K562 (cell line): ENCODE measurements around the gene ASPRV1. TPM values are rescaled to one million over a fixed set of nuclear protein-coding genes. Genes with fewer than 3 reads are reported as not detected.

Experiments
- ARNT ChIP-seq, 2 experiments: fragments of 450-650 bp; IDR thresholded peaks; 2 replicates each; pipeline ENCODE4 v1.6.1; 2016; ENCODE audit warnings: mild to moderate bottlenecking in 1 of 2
- CREM ChIP-seq: IDR thresholded peaks from 2 replicates; pipeline ENCODE4 v1.6.1; 2014; ENCODE audit warnings: antibody characterized with exemption, low read depth
- JUND ChIP-seq, 2 experiments: IDR thresholded peaks; 2 replicates in 1 of 2; 3 replicates in 1 of 2; pipeline ENCODE4 v1.6.1; 2011; ENCODE audit warnings: borderline replicate concordance in 2 of 2, low read depth in 2 of 2, low read length in 2 of 2, improper control_type of control experiment in 1 of 2, missing biosample characterization in 1 of 2, missing genetic modification characterization in 1 of 2, missing genetic modification reagents in 1 of 2
- SLC30A9 ChIP-seq: fragments of 250-450 bp; sonication (Bioruptor Pico); IDR thresholded peaks from 2 replicates; pipeline ENCODE4 v1.8.0; 2022; ENCODE audit warnings: mild to moderate bottlenecking, moderate library complexity
- TCF3 ChIP-seq: sonication (generic); formaldehyde crosslinking; IDR thresholded peaks from 2 replicates; pipeline ENCODE4 v1.4.0; 2020; ENCODE audit warnings: mild to moderate bottlenecking, missing genetic modification reagents
- ZBTB1 ChIP-seq: sonication (generic); formaldehyde crosslinking; IDR thresholded peaks from 2 replicates; pipeline ENCODE4 v1.8.1; 2023; ENCODE audit warnings: missing genetic modification reagents, low read depth, mild to moderate bottlenecking, borderline replicate concordance
- polyA plus RNA-seq, 8 experiments: library from polyadenylated mRNA; depleted of rRNA in 4 of 8; stranded (reverse) in 5 of 8; unstranded in 3 of 8; fragments of >200 nt; fragmentation: Nextera tagmentation in 2 of 8; fragmentation: Illumina TruSeq in 1 of 8; extraction: Ambion mirVana in 2 of 8; extraction: Trizol in 1 of 8; gene quantifications; 2 replicates each; pipeline versions ENCODE4 v1.2.1 to v1.2.3, GENCODE V29; 2011 to 2014; ENCODE audit warnings: inconsistent platforms in 1 of 8, missing spikeins in 1 of 8
- total RNA-seq, 7 experiments: library from RNA; depleted of rRNA in 6 of 7; stranded (reverse); fragments of >200 nt in 6 of 7; fragmentation: Illumina TruSeq in 2 of 7; extraction: Trizol in 2 of 7; gene quantifications; 2 replicates each; pipeline versions ENCODE4 v1.2.1 to v1.2.3, GENCODE V29; 2011 to 2021; ENCODE audit warnings: low replicate concordance in 1 of 7
- TF ChIP-seq, protein P1 (sequence below): fragments of 450-650 bp; IDR thresholded peaks from 2 replicates; pipeline ENCODE4 v1.6.1; 2017; ENCODE audit warnings: antibody characterized with exemption, mild to moderate bottlenecking

Gene ASPRV1
- total and polyA plus RNA-seq, 9 of the 15 experiments (the other 6 are each of a cell fraction or from before 2014, with no cell fraction given): 0.17 to 0.72 (median 0.47) TPM; not detected in 1

- TF ChIP-seq ZBTB1 (CRISPR knock-in tag): no peak
- TF ChIP-seq TCF3 (CRISPR knock-in tag): peak; percentile 69
- no peak for TF ChIP-seq SLC30A9 (CRISPR knock-in tag)
- TF ChIP-seq CREM: peak; percentile 31; the same call in 1 of the 2 replicates
- no peak for TF ChIP-seq ARNT (IDR thresholded peaks at IDR 0.05)
- TF ChIP-seq, protein P1, sequence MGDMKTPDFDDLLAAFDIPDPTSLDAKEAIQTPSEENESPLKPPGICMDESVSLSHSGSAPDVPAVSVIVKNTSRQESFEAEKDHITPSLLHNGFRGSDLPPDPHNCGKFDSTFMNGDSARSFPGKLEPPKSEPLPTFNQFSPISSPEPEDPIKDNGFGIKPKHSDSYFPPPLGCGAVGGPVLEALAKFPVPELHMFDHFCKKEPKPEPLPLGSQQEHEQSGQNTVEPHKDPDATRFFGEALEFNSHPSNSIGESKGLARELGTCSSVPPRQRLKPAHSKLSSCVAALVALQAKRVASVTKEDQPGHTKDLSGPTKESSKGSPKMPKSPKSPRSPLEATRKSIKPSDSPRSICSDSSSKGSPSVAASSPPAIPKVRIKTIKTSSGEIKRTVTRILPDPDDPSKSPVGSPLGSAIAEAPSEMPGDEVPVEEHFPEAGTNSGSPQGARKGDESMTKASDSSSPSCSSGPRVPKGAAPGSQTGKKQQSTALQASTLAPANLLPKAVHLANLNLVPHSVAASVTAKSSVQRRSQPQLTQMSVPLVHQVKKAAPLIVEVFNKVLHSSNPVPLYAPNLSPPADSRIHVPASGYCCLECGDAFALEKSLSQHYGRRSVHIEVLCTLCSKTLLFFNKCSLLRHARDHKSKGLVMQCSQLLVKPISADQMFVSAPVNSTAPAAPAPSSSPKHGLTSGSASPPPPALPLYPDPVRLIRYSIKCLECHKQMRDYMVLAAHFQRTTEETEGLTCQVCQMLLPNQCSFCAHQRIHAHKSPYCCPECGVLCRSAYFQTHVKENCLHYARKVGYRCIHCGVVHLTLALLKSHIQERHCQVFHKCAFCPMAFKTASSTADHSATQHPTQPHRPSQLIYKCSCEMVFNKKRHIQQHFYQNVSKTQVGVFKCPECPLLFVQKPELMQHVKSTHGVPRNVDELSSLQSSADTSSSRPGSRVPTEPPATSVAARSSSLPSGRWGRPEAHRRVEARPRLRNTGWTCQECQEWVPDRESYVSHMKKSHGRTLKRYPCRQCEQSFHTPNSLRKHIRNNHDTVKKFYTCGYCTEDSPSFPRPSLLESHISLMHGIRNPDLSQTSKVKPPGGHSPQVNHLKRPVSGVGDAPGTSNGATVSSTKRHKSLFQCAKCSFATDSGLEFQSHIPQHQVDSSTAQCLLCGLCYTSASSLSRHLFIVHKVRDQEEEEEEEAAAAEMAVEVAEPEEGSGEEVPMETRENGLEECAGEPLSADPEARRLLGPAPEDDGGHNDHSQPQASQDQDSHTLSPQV: peak; percentile 75
- TF ChIP-seq JUND (IDR thresholded peaks at IDR 0.05; ENCODE audit: borderline replicate concordance, low read depth, low read length): 0 out of 2 replicates have a peak, but pooled peaks have one; percentile 3
- peak; percentile 64; the same call in 2 of the 3 replicates for TF ChIP-seq JUND (tag; IDR thresholded peaks at IDR 0.05; ENCODE audit: borderline replicate concordance, low read depth, low read length)
Measured at GRCh38 chr2:70009762-70010575, 48.5 kb upstream of the ASPRV1 start (continued).
